Immature natural killer cell (primary cell): ENCODE data around the gene COL11A2. TPM values are rescaled to one million over a fixed set of nuclear protein-coding genes. Genes with fewer than 3 reads are reported as not detected.

Experiments used
- DNase-seq, 3 donors: peaks; one replicate each; pipeline ENCODE4 v3.0.0; 2022; ENCODE audit warnings: mixed read lengths in 1 of 3
- H3K27ac Mint-ChIP-seq, 6 donors: one replicate each; pipeline ENCODE4 v1.8.0; 2020; ENCODE audit warnings: mixed read lengths in 6 of 6, mild to moderate bottlenecking in 5 of 6, inconsistent platforms in 4 of 6, moderate library complexity in 3 of 6
- H3K27me3 Mint-ChIP-seq, 3 donors: one replicate each; pipeline ENCODE4 v1.8.0; 2020 to 2021; ENCODE audit warnings: low read depth in 3 of 3, mild to moderate bottlenecking in 3 of 3, mixed read lengths in 3 of 3, moderate library complexity in 3 of 3, inconsistent platforms in 1 of 3
- H3K36me3 Mint-ChIP-seq, 3 donors: one replicate each; pipeline ENCODE4 v1.8.0; 2020; ENCODE audit warnings: mixed read lengths in 3 of 3, inconsistent platforms in 2 of 3, mild to moderate bottlenecking in 2 of 3
- H3K4me1 Mint-ChIP-seq, 2 donors: one replicate each; pipeline ENCODE4 v1.8.0; 2020; ENCODE audit warnings: inconsistent platforms in 2 of 2, mild to moderate bottlenecking in 2 of 2, mixed read lengths in 2 of 2, moderate library complexity in 1 of 2
- H3K4me3 Mint-ChIP-seq, 5 donors: one replicate each; pipeline ENCODE4 v1.8.0; 2020; ENCODE audit warnings: mild to moderate bottlenecking in 5 of 5, mixed read lengths in 5 of 5, inconsistent platforms in 3 of 5, moderate library complexity in 3 of 5
- H3K9me3 Mint-ChIP-seq, 6 donors: one replicate each; pipeline ENCODE4 v1.8.0; 2020; ENCODE audit warnings: mild to moderate bottlenecking in 6 of 6, mixed read lengths in 6 of 6, inconsistent platforms in 4 of 6, moderate library complexity in 3 of 6
- polyA plus RNA-seq, 3 donors: library from polyadenylated mRNA; unstranded; fragments of 300-500 nt; fragmentation: Illumina TruSeq; gene quantifications; one replicate each; pipeline ENCODE4 v1.2.3, GENCODE V29; 2021

Gene COL11A2
- polyA plus RNA-seq, 3 donors from 2014 or later = 0.33 to 0.67 TPM; not detected in 1

DNA sequence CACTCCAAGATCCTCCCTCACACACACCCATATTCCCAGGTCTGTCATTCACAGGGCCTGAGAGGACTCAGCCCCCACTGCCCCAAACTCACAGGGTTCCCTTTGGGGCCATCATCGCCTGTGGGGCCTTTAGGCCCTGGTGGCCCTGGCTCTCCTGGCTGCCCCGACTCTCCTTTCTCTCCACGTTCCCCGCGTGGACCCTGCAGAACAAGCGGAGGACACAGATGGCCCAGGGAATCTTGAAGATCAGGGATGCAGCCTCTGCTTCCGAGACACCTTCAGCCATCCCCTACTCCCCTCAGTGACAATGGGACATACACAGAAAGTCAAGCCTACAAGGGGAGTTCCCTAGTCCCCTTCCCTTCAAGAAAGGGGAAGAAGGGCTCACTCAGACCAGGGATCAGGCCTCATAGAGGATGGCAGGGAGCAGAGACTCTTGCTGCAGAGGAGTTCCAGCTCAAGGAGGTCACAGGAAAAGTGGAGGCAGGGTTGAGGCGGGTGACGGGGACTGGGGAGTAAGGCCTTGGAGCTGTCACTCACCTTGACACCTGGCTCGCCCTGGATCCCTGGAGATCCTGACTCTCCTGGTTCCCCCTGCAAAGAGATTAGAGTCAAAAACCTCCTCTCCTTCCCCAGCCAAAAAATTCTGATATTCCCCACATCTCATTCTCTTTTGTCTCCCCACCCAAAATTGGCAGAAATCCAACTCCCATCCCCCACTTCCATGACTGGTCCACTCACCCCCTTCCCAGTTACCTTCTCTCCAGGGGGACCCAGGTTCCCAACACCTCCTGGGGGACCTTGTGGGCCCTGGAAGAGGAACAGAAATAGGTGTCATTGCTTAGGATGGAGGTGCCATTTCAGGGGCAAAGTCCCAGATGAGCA, 22.7 kb downstream of the COL11A2 start:
- H3K36me3 Mint-ChIP-seq = no peaks in the 10 kb centered on the region
- H3K27ac Mint-ChIP-seq = no peak overlapping the region
- H3K9me3 Mint-ChIP-seq = no peaks in the 10 kb centered on the region
- H3K4me3 Mint-ChIP-seq = no peak overlapping the region
- no peaks in the 10 kb centered on the region for H3K4me1 Mint-ChIP-seq
- H3K27me3 Mint-ChIP-seq = peaks cover 0 to 3% (median 2%) of the 10 kb centered on the region in 3 donors
- DNase-seq = no peak

GRCh38 chr6:33168639-33169038, 23.6 kb downstream of the COL11A2 start:
- Mint-ChIP-seq H3K4me3 (no peak overlapping the region), H3K27me3 (peaks cover 0 to 3% (median 2%) of the 10 kb centered on the region in 3 donors), H3K27ac (no peak overlapping the region), H3K36me3 (no peaks in the 10 kb centered on the region), H3K4me1 (no peaks in the 10 kb centered on the region), H3K9me3 (no peaks in the 10 kb centered on the region)
- DNase-seq = no peak

DNA sequence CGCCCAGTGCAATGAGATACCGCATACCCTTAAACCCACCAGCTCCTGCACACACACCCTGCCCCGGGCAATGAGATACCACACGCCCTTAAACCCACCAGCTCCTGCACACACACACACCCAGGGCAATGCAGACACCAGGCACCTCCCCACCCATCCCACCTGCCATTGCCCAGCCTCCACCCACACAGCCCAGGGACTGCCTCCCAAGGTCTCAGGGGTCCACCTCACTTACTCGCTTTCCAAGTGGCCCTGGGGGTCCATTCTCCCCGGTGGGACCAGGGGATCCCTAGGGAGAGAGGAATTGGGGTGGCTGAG, 24.0 kb downstream of the COL11A2 start:
- Mint-ChIP-seq H3K27me3 (peaks cover 0 to 3% (median 2%) of the 10 kb centered on the region in 3 donors), H3K36me3 (no peaks in the 10 kb centered on the region), H3K9me3 (no peaks in the 10 kb centered on the region), H3K4me3 (no peak overlapping the region), H3K27ac (no peak overlapping the region), H3K4me1 (no peaks in the 10 kb centered on the region)
- DNase-seq = no peak

DNA sequence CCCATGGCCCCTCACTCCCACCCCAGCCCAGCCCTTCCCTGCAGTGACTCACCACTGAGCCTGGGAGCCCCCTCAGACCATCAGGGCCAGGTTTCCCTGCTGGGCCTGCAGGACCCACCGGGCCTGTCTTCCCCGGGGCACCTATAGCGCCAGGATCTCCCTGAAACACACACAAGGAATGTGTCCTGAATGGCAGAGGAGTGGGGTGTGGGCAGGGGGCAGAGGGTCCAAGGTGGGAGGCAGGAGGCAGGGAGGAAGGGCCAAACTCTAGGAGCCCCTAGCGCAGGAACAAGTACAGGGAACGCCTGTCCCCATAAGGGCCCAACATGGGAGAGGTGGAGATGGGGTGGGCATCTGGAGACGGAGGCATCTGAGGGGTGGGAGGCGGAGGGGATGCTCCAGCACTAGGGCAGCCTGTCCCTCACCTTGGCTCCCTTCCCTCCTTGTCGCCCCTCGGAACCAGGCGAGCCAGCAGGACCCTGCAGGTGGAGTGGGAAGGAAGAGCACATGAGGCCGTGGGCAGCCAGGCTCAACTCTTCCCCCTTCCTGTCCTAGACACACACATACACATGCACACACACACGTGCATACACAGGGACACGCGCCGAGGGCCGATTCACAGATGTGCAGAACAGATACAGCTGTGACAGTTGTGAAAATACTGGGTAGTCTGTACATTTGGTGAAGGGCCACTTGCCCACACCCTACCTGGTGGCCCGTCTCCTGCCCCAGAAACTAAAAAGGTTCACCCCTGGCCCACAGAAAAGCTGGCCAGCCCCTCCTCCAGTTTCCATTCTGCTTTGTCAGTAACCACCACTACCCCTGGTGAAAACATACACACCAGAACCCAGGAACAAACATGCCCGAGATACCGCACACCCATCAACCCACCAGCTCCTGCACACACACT, 24.6 kb downstream of the COL11A2 start:
- H3K36me3 Mint-ChIP-seq = no peaks in the 10 kb centered on the region
- DNase-seq = no peak
- H3K4me3 Mint-ChIP-seq = no peak overlapping the region
- H3K27me3 Mint-ChIP-seq = peaks cover 0 to 2% (median 0%) of the 10 kb centered on the region in 3 donors
- no peak overlapping the region for H3K27ac Mint-ChIP-seq
- no peaks in the 10 kb centered on the region for H3K4me1 Mint-ChIP-seq
- H3K9me3 Mint-ChIP-seq = no peaks in the 10 kb centered on the region

- no peak overlapping the region for H3K4me3 Mint-ChIP-seq
- H3K9me3 Mint-ChIP-seq = no peaks in the 10 kb centered on the region
- H3K27me3 Mint-ChIP-seq = peaks cover 0 to 4% (median 4%) of the 10 kb centered on the region in 3 donors
- peaks cover 2% of the 10 kb centered on the region in 2 donors for H3K4me1 Mint-ChIP-seq
- no peak for DNase-seq
- no peaks in the 10 kb centered on the region for H3K36me3 Mint-ChIP-seq
- no peak overlapping the region for H3K27ac Mint-ChIP-seq
These were observed 25.5 kb downstream of the COL11A2 start for GRCh38 chr6:33166811-33167210.

GRCh38 chr6:33166363-33166762, 25.9 kb downstream of the COL11A2 start:
- Mint-ChIP-seq H3K27me3 (peaks cover 0 to 4% (median 4%) of the 10 kb centered on the region in 3 donors), H3K36me3 (no peaks in the 10 kb centered on the region), H3K4me1 (peaks cover 5 to 6% of the 10 kb centered on the region in 2 donors), H3K4me3 (no peak overlapping the region), H3K27ac (no peak overlapping the region), H3K9me3 (no peaks in the 10 kb centered on the region)
- DNase-seq = no peak

- Mint-ChIP-seq H3K9me3 (no peaks in the 10 kb centered on the region), H3K4me1 (peaks cover 7 to 12% of the 10 kb centered on the region in 2 donors), H3K4me3 (no peak overlapping the region), H3K27me3 (peaks cover 0 to 4% (median 4%) of the 10 kb centered on the region in 3 donors), H3K36me3 (no peaks in the 10 kb centered on the region), H3K27ac (no peak overlapping the region)
- DNase-seq = no peak
These were observed 26.5 kb downstream of the COL11A2 start for GRCh38 chr6:33165581-33166258.

DNA sequence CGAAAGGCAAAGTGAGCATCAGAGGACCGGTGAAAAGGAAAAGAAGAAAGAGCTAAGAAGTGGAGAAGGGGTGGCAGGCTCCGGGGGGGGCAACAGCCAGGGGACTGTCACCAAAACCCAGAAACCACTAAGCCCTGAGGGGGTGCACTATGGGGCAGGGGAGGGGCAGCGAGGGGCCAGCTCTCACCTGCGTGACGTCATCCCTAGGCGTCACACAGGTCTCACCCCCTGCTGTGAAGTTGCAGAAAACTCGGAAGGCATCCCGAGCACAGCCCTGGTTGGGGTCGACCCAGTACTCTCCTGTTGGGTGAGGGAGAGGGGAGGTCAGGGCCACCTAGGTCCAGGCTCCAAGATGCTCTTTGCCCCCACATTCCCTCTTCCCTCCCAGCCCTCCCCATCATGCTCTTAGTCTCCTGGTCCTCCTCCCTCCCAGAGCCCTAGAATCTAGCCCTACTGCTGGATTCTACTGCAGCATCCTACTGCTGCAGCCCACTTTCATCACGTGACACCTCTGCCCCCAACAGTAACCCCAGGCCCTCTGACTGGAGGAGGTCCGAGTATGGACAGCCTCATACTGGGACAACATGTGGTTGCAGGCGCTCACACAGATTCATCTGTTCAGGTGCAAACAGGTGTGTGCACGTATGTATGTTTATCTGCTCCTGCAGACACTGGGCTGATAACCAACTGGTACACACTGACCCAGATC, 27.4 kb downstream of the COL11A2 start:
- H3K27ac Mint-ChIP-seq = no peak overlapping the region
- peaks cover 0 to 4% (median 4%) of the 10 kb centered on the region in 3 donors for H3K27me3 Mint-ChIP-seq
- no peak overlapping the region for H3K4me3 Mint-ChIP-seq
- DNase-seq = no peak
- H3K36me3 Mint-ChIP-seq = no peaks in the 10 kb centered on the region
- H3K9me3 Mint-ChIP-seq = no peaks in the 10 kb centered on the region
- peaks cover 7 to 12% of the 10 kb centered on the region in 2 donors for H3K4me1 Mint-ChIP-seq

GRCh38 chr6:33164176-33164575, 28.1 kb downstream of the COL11A2 start:
- Mint-ChIP-seq H3K4me3 (peak overlapping the region in 1 of 5 donors; percentile 27), H3K36me3 (no peaks in the 10 kb centered on the region), H3K27me3 (peaks cover 0 to 4% (median 4%) of the 10 kb centered on the region in 3 donors), H3K9me3 (no peaks in the 10 kb centered on the region), H3K4me1 (peaks cover 7 to 12% of the 10 kb centered on the region in 2 donors), H3K27ac (no peak overlapping the region)
- no peak for DNase-seq

DNA sequence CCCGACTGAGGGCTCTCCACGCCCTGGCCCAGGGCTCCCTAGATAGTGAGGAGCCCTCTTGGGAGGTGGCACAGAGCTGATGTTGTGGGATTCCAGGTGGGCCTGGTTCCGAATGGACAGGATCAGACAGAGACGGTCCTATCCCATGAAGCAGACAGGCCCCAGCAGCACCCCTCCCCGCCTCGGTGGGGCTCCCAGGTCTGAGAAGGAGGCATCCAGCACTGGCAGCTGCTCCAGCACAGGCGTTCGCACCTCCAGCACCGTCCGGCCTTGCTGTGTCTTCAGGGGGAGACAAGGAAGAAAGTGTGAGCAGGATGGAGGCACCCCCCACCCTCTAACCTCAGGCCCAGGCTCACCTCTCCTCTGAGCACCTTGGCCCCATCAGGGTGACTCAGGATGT, 28.7 kb downstream of the COL11A2 start:
- Mint-ChIP-seq H3K4me1 (peaks cover 7 to 12% of the 10 kb centered on the region in 2 donors), H3K9me3 (no peaks in the 10 kb centered on the region), H3K27ac (no peak overlapping the region), H3K36me3 (no peaks in the 10 kb centered on the region), H3K4me3 (no peak overlapping the region), H3K27me3 (peaks cover 0 to 4% (median 4%) of the 10 kb centered on the region in 3 donors)
- no peak for DNase-seq

- Mint-ChIP-seq H3K4me3 (peak overlapping the region; percentile 78 to 89 (median 88)), H3K36me3 (no peaks in the 10 kb centered on the region), H3K27ac (peak overlapping the region in 5 of 6 donors; percentile 54 to 88 (median 70)), H3K27me3 (peaks cover 0 to 4% (median 4%) of the 10 kb centered on the region in 3 donors), H3K4me1 (peaks cover 7 to 12% of the 10 kb centered on the region in 2 donors), H3K9me3 (no peaks in the 10 kb centered on the region)
- peak; percentile 79 to 82 (median 80) for DNase-seq
These were observed 30.6 kb downstream of the COL11A2 start for GRCh38 chr6:33161354-33162331.

DNA sequence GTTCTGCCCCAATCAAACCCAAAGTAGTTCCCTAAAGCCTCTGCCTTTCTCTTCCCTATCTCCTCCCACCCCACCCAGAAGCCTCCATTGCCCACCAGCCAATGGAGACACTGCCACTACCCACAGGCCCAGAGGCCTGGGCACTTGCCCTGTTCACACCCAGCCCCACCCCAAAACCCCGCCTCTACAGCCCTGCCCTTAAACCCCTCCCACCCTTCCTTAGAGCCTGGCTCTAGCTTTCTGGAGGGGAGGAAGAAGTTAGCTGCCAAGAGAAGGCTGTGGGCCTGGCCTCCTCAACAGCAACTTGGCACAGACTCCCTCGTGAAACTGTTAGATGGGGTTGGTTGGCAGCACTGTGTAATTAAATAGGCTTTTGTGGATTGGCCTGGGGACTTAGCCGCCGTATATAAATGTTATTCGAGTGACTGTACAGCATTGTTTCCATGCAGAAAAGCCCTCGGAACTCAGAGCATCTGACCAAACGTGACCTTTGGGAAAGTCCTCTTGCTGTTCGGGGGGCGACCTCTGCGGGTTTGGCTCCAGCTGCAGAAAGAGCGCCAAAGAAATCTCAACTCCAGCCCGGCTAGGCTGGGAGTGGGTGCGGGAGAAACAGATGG, 31.4 kb downstream of the COL11A2 start:
- peaks cover 7 to 12% of the 10 kb centered on the region in 2 donors for H3K4me1 Mint-ChIP-seq
- peak overlapping the region in 3 of 5 donors; percentile 78 to 88 (median 82) for H3K4me3 Mint-ChIP-seq
- no peaks in the 10 kb centered on the region for H3K9me3 Mint-ChIP-seq
- peaks cover 0 to 4% (median 2%) of the 10 kb centered on the region in 3 donors for H3K27me3 Mint-ChIP-seq
- no peak for DNase-seq
- H3K36me3 Mint-ChIP-seq = no peaks in the 10 kb centered on the region
- peak overlapping the region in 1 of 6 donors; percentile 50 for H3K27ac Mint-ChIP-seq
